Stomach (tissue), 9 donors: ENCODE data around the gene XIRP2. TPM values are rescaled to one million over a fixed set of nuclear protein-coding genes. Genes with fewer than 3 reads are reported as not detected.

Experiments
- DNase-seq, 2 donors: peaks; one replicate each; pipeline versions ENCODE4 v3.0.0 to v3.0.0-alpha.2; 2013 to 2019
- H3K27ac ChIP-seq, 5 donors: fragments of 200-600 bp in 4 of 5; sonication (generic) in 4 of 5; one replicate each; pipeline ENCODE4 v1.5.1; 2013 to 2019; ENCODE audit warnings: mild to moderate bottlenecking in 1 of 5, moderate library complexity in 1 of 5
- H3K27me3 ChIP-seq, 3 donors: fragments of 200-600 bp; sonication (generic); one replicate each; pipeline ENCODE4 v1.5.1; 2017 to 2019; ENCODE audit warnings: mixed run types in 1 of 3
- H3K36me3 ChIP-seq, 4 donors: fragments of 200-600 bp; sonication (generic); 1 replicate in 3 of 4; 2 replicates in 1 of 4; pipeline ENCODE4 v1.5.1; 2016 to 2019
- H3K4me1 ChIP-seq, 4 donors: fragments of 200-600 bp; sonication (generic); one replicate each; pipeline ENCODE4 v1.5.1; 2016 to 2019
- H3K4me3 ChIP-seq, 4 donors: fragments of 200-600 bp; sonication (generic) in 3 of 4; one replicate each; pipeline ENCODE4 v1.5.1; 2016 to 2019; ENCODE audit warnings: mild to moderate bottlenecking in 1 of 4
- H3K9me3 ChIP-seq, 4 donors: fragments of 200-600 bp; sonication (generic); one replicate each; pipeline ENCODE4 v1.5.1; 2016 to 2019
- CTCF ChIP-seq, 7 experiments: fragments of 450-650 bp in 4 of 7; fragments of 200-600 bp in 3 of 7; sonication (generic) in 3 of 7; IDR thresholded peaks; one replicate each; pipeline ENCODE4 v1.5.1; 2016 to 2019; ENCODE audit warnings: antibody characterized with exemption in 7 of 7, control low read depth in 2 of 7, mild to moderate bottlenecking in 1 of 7
- EP300 ChIP-seq: sonication (generic); formaldehyde crosslinking; IDR thresholded peaks from one replicate; pipeline ENCODE4 v1.6.1; 2017; ENCODE audit warnings: antibody characterized with exemption
- POLR2A ChIP-seq, 4 donors: fragments of 450-650 bp; IDR thresholded peaks; one replicate each; pipeline ENCODE4 v1.6.1; 2016; ENCODE audit warnings: antibody characterized with exemption in 4 of 4, control low read depth in 2 of 4, mild to moderate bottlenecking in 1 of 4, moderate library complexity in 1 of 4
- POLR2AphosphoS5 ChIP-seq, 3 donors: sonication (generic); formaldehyde crosslinking; IDR thresholded peaks; one replicate each; pipeline ENCODE4 v1.6.1; 2016; ENCODE audit warnings: antibody characterized with exemption in 3 of 3
- WGBS, 5 donors: extraction: QIAGEN DNeasy Blood & Tissue Kit in 3 of 5; methylation state at CpG; one replicate each; pipeline versions ENCODE4 v1.1.5 to v1.1.7; 2013 to 2018; 5-methylcytosine and 5-hydroxymethylcytosine counted together
- intact Hi-C: fragments of 100-400 bp; cut with DNase I; formaldehyde crosslinking; loops from one replicate; pipeline ENCODE4 v1.15.1; 2023; ENCODE audit warnings: low total_unique reads
- polyA plus RNA-seq, 3 donors: library from polyadenylated mRNA; stranded (reverse); fragments of 200-250 nt; gene quantifications; one replicate each; pipeline ENCODE4 v1.2.3, GENCODE V29; 2013
- total RNA-seq, 5 donors: library from RNA; depleted of rRNA; stranded (reverse); fragments of >200 nt; gene quantifications; one replicate each; pipeline versions ENCODE4 v1.1.0 to v1.2.3, GENCODE V29; 2014 to 2016
- donor health status: healthy with polysubstance abuse.
- donor health status: Bipolar disorder and iron deficiency.
- donor health status: healthy.

Gene XIRP2
- total and polyA plus RNA-seq, 8 donors: 0.10 to 3.2 (median 0.19) TPM; not detected in 4

- no peak for DNase-seq
- Histone ChIP-seq H3K27me3 (no peaks in the 10 kb centered on the region), H3K9me3 (no peaks in the 10 kb centered on the region), H3K4me1 (no peaks in the 10 kb centered on the region), H3K27ac (no peak overlapping the region), H3K36me3 (no peaks in the 10 kb centered on the region), H3K4me3 (no peak overlapping the region)
- intact Hi-C loops: no loop called here
- 87 to 95% (median 93%) methylated on average over 1 of the region's 1 CpG for WGBS, 5 donors
- TF ChIP-seq POLR2AphosphoS5 (IDR thresholded peaks at IDR 0.05): no peak
- no peak for TF ChIP-seq CTCF (IDR thresholded peaks at IDR 0.05)
Measured at GRCh38 chr2:167240671-167241070, 352.4 kb downstream of the XIRP2 start.

- no peaks in the 10 kb centered on the region for H3K27me3 ChIP-seq
- TF ChIP-seq POLR2AphosphoS5 (IDR thresholded peaks at IDR 0.05) (no peak), CTCF (IDR thresholded peaks at IDR 0.05) (no peak)
- no peak overlapping the region for H3K4me3 ChIP-seq
- H3K9me3 ChIP-seq: no peaks in the 10 kb centered on the region
- no peak overlapping the region for H3K27ac ChIP-seq
- intact Hi-C loops: no loop called here
- H3K36me3 ChIP-seq: no peaks in the 10 kb centered on the region
- no peak for DNase-seq
- 71 to 82% (median 78%) methylated on average over 4 of the region's 4 CpGs for WGBS, 5 donors
- H3K4me1 ChIP-seq: peaks cover 0 to 6% (median 0%) of the 10 kb centered on the region in 4 donors
Measured at GRCh38 chr2:167249197-167249596, 360.9 kb downstream of the XIRP2 start.

GRCh38 chr2:167253025-167253424 lies 364.7 kb downstream of the XIRP2 start:
- peaks cover 0 to 6% (median 0%) of the 10 kb centered on the region in 4 donors for H3K4me1 ChIP-seq
- intact Hi-C loops: no loop called here
- TF ChIP-seq CTCF (IDR thresholded peaks at IDR 0.05): no peak
- TF ChIP-seq EP300: no peak
- no peak for TF ChIP-seq POLR2A (IDR thresholded peaks at IDR 0.05)
- no peak for TF ChIP-seq POLR2AphosphoS5 (IDR thresholded peaks at IDR 0.05)
- no peaks in the 10 kb centered on the region for H3K9me3 ChIP-seq
- H3K4me3 ChIP-seq: no peak overlapping the region
- H3K27ac ChIP-seq: no peak overlapping the region
- peak in 1 of 2 donors; percentile 30 for DNase-seq
- H3K36me3 ChIP-seq: no peaks in the 10 kb centered on the region
- WGBS, 5 donors: 25 to 42% (median 31%) methylated on average over 2 of the region's 2 CpGs
- H3K27me3 ChIP-seq: no peaks in the 10 kb centered on the region

GRCh38 chr2:167254721-167255120 lies 366.4 kb downstream of the XIRP2 start:
- 70 to 86% (median 80%) methylated on average over 1 of the region's 1 CpG for WGBS, 5 donors
- Histone ChIP-seq H3K4me1 (peaks cover 0 to 6% (median 0%) of the 10 kb centered on the region in 4 donors), H3K27ac (no peak overlapping the region), H3K36me3 (no peaks in the 10 kb centered on the region), H3K27me3 (no peaks in the 10 kb centered on the region), H3K4me3 (no peak overlapping the region), H3K9me3 (no peaks in the 10 kb centered on the region)
- TF ChIP-seq POLR2AphosphoS5 (IDR thresholded peaks at IDR 0.05) (no peak), CTCF (IDR thresholded peaks at IDR 0.05) (no peak), POLR2A (IDR thresholded peaks at IDR 0.05) (no peak), EP300 (no peak)
- intact Hi-C loops: no loop called here
- no peak for DNase-seq
